Measurements from ENCODE around the gene LSM12.

LSM12 gene

DNA sequence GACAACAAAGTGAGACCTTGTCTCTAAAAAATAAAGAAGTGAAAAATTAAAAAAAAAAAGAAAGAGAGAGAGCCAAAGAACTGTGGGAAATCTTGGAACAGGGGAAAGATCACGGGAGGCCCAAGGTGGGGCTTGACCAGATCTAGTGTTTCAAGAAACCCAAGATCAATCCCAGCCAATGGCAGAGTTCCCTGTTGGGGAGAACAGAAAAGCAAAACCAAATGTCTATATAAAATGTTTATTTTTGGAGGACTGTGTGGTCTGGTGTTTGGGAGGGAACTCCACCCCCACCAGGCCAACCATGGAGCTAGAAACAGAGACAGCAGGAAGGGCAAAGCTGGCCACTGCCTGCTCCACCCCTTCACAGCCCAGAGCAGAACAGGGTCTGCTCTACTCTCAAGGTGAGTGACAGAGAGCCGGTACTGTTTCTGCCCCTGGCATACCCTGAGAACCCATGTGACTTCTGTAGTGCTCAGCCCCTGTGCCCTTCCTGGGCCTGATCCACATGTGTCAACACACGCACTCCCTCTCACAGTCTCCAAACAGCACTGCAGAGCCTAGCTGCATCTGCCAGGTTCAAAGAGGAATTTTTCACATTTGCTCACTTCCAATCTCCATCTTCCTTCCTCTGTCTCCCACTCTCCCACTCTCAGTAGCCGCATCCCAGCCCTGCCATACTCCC, 55.4 kb downstream of the LSM12 start:
- no peaks in the 10 kb centered on the region for H3F3A ChIP-seq (ENCODE audit: insufficient read depth, low read length)
- H3K27ac ChIP-seq (ENCODE audit: low read depth, low read length, poor library complexity, severe bottlenecking) = no peak overlapping the region
- no peak overlapping the region for H3K4me3 ChIP-seq (ENCODE audit: low read depth, low read length, poor library complexity, severe bottlenecking)
- no peaks in the 10 kb centered on the region for H3K36me3 ChIP-seq (ENCODE audit: insufficient read depth, low read length)
- no peak overlapping the region for H3K9ac ChIP-seq (ENCODE audit: low read length)
- no peaks in the 10 kb centered on the region for H3K79me2 ChIP-seq (ENCODE audit: insufficient read depth, low read length)
- H3K9me2 ChIP-seq (ENCODE audit: low read depth, low read length) = no peaks in the 10 kb centered on the region
- TF ChIP-seq, protein P1, sequence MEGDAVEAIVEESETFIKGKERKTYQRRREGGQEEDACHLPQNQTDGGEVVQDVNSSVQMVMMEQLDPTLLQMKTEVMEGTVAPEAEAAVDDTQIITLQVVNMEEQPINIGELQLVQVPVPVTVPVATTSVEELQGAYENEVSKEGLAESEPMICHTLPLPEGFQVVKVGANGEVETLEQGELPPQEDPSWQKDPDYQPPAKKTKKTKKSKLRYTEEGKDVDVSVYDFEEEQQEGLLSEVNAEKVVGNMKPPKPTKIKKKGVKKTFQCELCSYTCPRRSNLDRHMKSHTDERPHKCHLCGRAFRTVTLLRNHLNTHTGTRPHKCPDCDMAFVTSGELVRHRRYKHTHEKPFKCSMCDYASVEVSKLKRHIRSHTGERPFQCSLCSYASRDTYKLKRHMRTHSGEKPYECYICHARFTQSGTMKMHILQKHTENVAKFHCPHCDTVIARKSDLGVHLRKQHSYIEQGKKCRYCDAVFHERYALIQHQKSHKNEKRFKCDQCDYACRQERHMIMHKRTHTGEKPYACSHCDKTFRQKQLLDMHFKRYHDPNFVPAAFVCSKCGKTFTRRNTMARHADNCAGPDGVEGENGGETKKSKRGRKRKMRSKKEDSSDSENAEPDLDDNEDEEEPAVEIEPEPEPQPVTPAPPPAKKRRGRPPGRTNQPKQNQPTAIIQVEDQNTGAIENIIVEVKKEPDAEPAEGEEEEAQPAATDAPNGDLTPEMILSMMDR (IDR thresholded peaks at IDR 0.05; ENCODE audit: low read length) = no peak
- no peak for TF ChIP-seq EZH2 (IDR thresholded peaks at IDR 0.05; ENCODE audit: borderline replicate concordance, low read length)
- no peak overlapping the region for H2AFZ ChIP-seq (ENCODE audit: low read length)
- peaks cover 5% of the 10 kb centered on the region; the same call in 1 of the 2 replicates for H3K27me3 ChIP-seq (ENCODE audit: insufficient read depth, low read length)
- no peaks in the 10 kb centered on the region for H4K20me1 ChIP-seq (ENCODE audit: insufficient read depth, low read length)
- H3K4me2 ChIP-seq (ENCODE audit: low read length) = no peak overlapping the region
- peaks cover 31% of the 10 kb centered on the region for H3K4me1 ChIP-seq (ENCODE audit: insufficient read depth, low read length, severe bottlenecking)
- H3K9me3 ChIP-seq (ENCODE audit: low read length) = no peaks in the 10 kb centered on the region

- H2AFZ ChIP-seq (ENCODE audit: low read length) = no peak overlapping the region
- H3F3A ChIP-seq (ENCODE audit: insufficient read depth, low read length) = no peaks in the 10 kb centered on the region
- H3K9me2 ChIP-seq (ENCODE audit: low read depth, low read length) = no peaks in the 10 kb centered on the region
- H3K4me3 ChIP-seq (ENCODE audit: low read depth, low read length, poor library complexity, severe bottlenecking) = peak overlapping the region; percentile 61
- no peaks in the 10 kb centered on the region for H4K20me1 ChIP-seq (ENCODE audit: insufficient read depth, low read length)
- peak overlapping the region; percentile 66 for H3K4me2 ChIP-seq (ENCODE audit: low read length)
- H3K27ac ChIP-seq (ENCODE audit: low read depth, low read length, poor library complexity, severe bottlenecking) = no peak overlapping the region
- TF ChIP-seq EZH2 (IDR thresholded peaks at IDR 0.05; ENCODE audit: borderline replicate concordance, low read length) = no peak
- TF ChIP-seq, protein P1 (IDR thresholded peaks at IDR 0.05; ENCODE audit: low read length) = peak; percentile 25; the same call in 1 of the 2 replicates
- peak overlapping the region; percentile 48; the same call in 1 of the 2 replicates for H3K9ac ChIP-seq (ENCODE audit: low read length)
- no peaks in the 10 kb centered on the region for H3K36me3 ChIP-seq (ENCODE audit: insufficient read depth, low read length)
- H3K27me3 ChIP-seq (ENCODE audit: insufficient read depth, low read length) = peaks cover 5% of the 10 kb centered on the region; the same call in 1 of the 2 replicates
- H3K79me2 ChIP-seq (ENCODE audit: insufficient read depth, low read length) = no peaks in the 10 kb centered on the region
- H3K9me3 ChIP-seq (ENCODE audit: low read length) = no peaks in the 10 kb centered on the region
- H3K4me1 ChIP-seq (ENCODE audit: insufficient read depth, low read length, severe bottlenecking) = peaks cover 21% of the 10 kb centered on the region
Measured at GRCh38 chr17:44008205-44008909, 58.1 kb downstream of the LSM12 start.

DNA sequence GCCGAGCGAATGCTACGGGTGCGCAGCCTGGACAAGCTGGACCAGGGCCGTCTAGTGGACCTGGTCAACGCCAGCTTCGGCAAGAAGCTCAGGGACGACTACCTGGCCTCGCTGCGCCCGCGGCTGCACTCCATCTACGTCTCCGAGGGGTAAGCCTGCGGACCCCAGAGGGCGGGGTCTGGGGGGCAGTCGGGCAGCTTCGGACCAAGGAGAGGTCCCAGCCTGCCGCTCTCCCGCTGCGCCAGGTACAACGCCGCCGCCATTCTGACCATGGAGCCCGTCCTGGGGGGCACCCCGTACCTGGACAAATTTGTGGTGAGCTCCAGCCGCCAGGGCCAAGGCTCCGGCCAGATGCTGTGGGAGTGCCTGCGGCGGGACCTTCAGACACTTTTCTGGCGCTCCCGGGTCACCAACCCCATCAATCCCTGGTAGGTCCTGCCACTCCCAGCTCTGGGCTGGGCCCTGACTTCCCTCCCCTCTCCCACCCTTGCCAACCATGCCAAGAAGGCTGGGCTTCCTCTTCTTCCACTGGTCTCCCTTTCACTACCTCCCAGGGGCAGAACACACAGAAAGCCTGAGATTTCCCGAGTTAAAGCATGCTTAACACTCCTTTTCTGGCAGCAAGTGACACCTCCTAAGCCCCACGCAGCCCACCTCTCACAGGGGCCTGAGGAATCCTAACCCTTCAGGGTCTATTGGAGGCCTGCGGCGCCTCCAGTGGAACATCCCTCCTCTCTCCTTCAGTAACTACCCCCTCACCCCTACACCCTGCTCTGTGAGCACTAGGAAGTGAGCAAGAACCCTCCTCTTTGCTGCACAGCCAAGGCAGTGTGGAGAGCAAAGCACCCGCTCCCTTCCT, 58.9 kb downstream of the LSM12 start:
- Histone ChIP-seq H3F3A (ENCODE audit: insufficient read depth, low read length) (no peaks in the 10 kb centered on the region), H3K9me2 (ENCODE audit: low read depth, low read length) (no peaks in the 10 kb centered on the region), H3K27me3 (ENCODE audit: insufficient read depth, low read length) (peaks cover 5% of the 10 kb centered on the region; the same call in 1 of the 2 replicates), H3K79me2 (ENCODE audit: insufficient read depth, low read length) (no peaks in the 10 kb centered on the region), H4K20me1 (ENCODE audit: insufficient read depth, low read length) (no peaks in the 10 kb centered on the region), H3K9me3 (ENCODE audit: low read length) (no peaks in the 10 kb centered on the region), H3K4me1 (ENCODE audit: insufficient read depth, low read length, severe bottlenecking) (peaks cover 21% of the 10 kb centered on the region), H3K9ac (ENCODE audit: low read length) (peak overlapping the region; percentile 48), H3K27ac (ENCODE audit: low read depth, low read length, poor library complexity, severe bottlenecking) (no peak overlapping the region), H3K4me2 (ENCODE audit: low read length) (peak overlapping the region; percentile 66), H3K4me3 (ENCODE audit: low read depth, low read length, poor library complexity, severe bottlenecking) (peak overlapping the region; percentile 61), H2AFZ (ENCODE audit: low read length) (no peak overlapping the region), H3K36me3 (ENCODE audit: insufficient read depth, low read length) (no peaks in the 10 kb centered on the region)
- TF ChIP-seq EZH2 (IDR thresholded peaks at IDR 0.05; ENCODE audit: borderline replicate concordance, low read length) = no peak
- TF ChIP-seq, protein P1 (IDR thresholded peaks at IDR 0.05; ENCODE audit: low read length) = no peak

All from OCI-LY1 (cell line).